Gastrocnemius medialis (tissue), 4 donors: ENCODE results near the gene NEURL4. TPM values are rescaled to one million over a fixed set of nuclear protein-coding genes. Genes with fewer than 3 reads are reported as not detected.
"Not testable (repeated sequence)": the region's sequence is repeated elsewhere in the genome, so short reads cannot be mapped to it uniquely, and the experiment has no call there.

Experiments
- ATAC-seq, 2 donors: fragments of 150-250 bp; one replicate each; pipeline ENCODE4 v1.9.1; 2016
- DNase-seq, 2 donors: peaks; one replicate each; pipeline ENCODE4 v3.0.0-alpha.2; 2019
- H3K27ac ChIP-seq, 4 donors: fragments of 200-600 bp; sonication (generic); 1 replicate in 1 of 4; 2 replicates in 3 of 4; pipeline ENCODE4 v1.5.1; 2016 to 2018; ENCODE audit warnings: mild to moderate bottlenecking in 2 of 4, moderate library complexity in 1 of 4
- H3K27me3 ChIP-seq, 3 donors: fragments of 200-600 bp; sonication (generic) in 2 of 3; 1 replicate in 1 of 3; 2 replicates in 2 of 3; pipeline versions ENCODE4 v1.5.1 to v1.6.0; 2016 to 2019; ENCODE audit warnings: mild to moderate bottlenecking in 1 of 3, moderate library complexity in 1 of 3
- H3K36me3 ChIP-seq, 2 donors: fragments of 200-600 bp; sonication (generic) in 1 of 2; one replicate each; pipeline ENCODE4 v1.5.1; 2017 to 2018
- H3K4me1 ChIP-seq, 2 donors: fragments of 200-600 bp; sonication (generic) in 1 of 2; one replicate each; pipeline ENCODE4 v1.5.1; 2016 to 2017; ENCODE audit warnings: mild to moderate bottlenecking in 2 of 2
- H3K4me3 ChIP-seq, 4 donors: fragments of 200-600 bp; sonication (generic) in 3 of 4; 1 replicate in 1 of 4; 2 replicates in 3 of 4; pipeline ENCODE4 v1.5.1; 2016 to 2019; ENCODE audit warnings: mild to moderate bottlenecking in 2 of 4
- H3K9me3 ChIP-seq, 3 donors: fragments of 200-600 bp; sonication (generic) in 2 of 3; 1 replicate in 1 of 3; 2 replicates in 2 of 3; pipeline ENCODE4 v1.5.1; 2016 to 2019
- CTCF ChIP-seq, 5 experiments: fragments of 450-650 bp in 3 of 5; fragments of 200-600 bp in 2 of 5; sonication (generic) in 2 of 5; IDR thresholded peaks in 4 of 5; conservative IDR thresholded peaks in 1 of 5; 1 replicate in 4 of 5; 2 replicates in 1 of 5; pipeline ENCODE4 v1.5.1; 2016 to 2019; ENCODE audit warnings: antibody characterized with exemption in 5 of 5, mild to moderate bottlenecking in 3 of 5, moderate library complexity in 3 of 5
- POLR2A ChIP-seq, 2 donors: fragments of 450-650 bp; IDR thresholded peaks; one replicate each; pipeline ENCODE4 v1.6.1; 2017; ENCODE audit warnings: antibody characterized with exemption in 2 of 2, mild to moderate bottlenecking in 2 of 2, moderate library complexity in 2 of 2
- in situ Hi-C, 4 donors: fragments of 200-750 bp; cut with MboI; loops; one replicate each; pipeline versions ENCODE4 v1.15.0 to v1.8.0; 2017; ENCODE audit warnings: low sequenced_read_pairs in 4 of 4
- intact Hi-C: fragments of 100-400 bp; cut with DNase I; formaldehyde crosslinking; loops from one replicate; pipeline ENCODE4 v1.15.1; 2023; ENCODE audit warnings: low total_unique reads
- total RNA-seq, 4 donors: library from RNA; depleted of rRNA; stranded (reverse); fragments of >200 nt; gene quantifications; one replicate each; pipeline versions ENCODE4 v1.1.0 to v1.2.3, GENCODE V29; 2016

NEURL4 gene
- total RNA-seq, result 10 to 100 TPM; 21.8 to 26.7 (median 23.5) TPM

- in situ Hi-C loops (loop anchor here in 1 of 4 donors (25.0 kb wide), 1 partner anchor 292 kb away; the partner anchor contains the start of genes SLC16A11 and SLC16A13), intact Hi-C loops (loop anchor here (1.0 to 5.0 kb wide), 3 partner anchors 21 to 233 kb away; partner anchors contain the start of genes EIF5A and SENP3)
- no peak for DNase-seq
- Histone ChIP-seq H3K27ac (peak within 1 kb of the TSS; percentile 94 to 99 (median 96)), H3K36me3 (peaks cover 0 to 22% of the 10 kb centered on the region in 2 donors), H3K9me3 (no peaks in the 10 kb centered on the region), H3K4me3 (peak within 1 kb of the TSS; percentile 78 to 99 (median 93)), H3K27me3 (no peaks in the 10 kb centered on the region), H3K4me1 (peaks cover 15 to 24% of the 10 kb centered on the region in 2 donors)
- TF ChIP-seq POLR2A (IDR thresholded peaks at IDR 0.05) (no peak), CTCF (IDR thresholded peaks at IDR 0.05 in 4 of 5, conservative IDR thresholded peaks at IDR 0.05 in 1 of 5) (no peak)
- peak; percentile 14 to 21 for ATAC-seq
Observed at GRCh38 chr17:7328840-7329373, at the start of gene NEURL4. Gene NEURL4, minus strand, starts transcription at chr17:7329335. Its CDS starts 23 bp downstream, at chr17:7329312.

GRCh38 chr17:7374353-7374752, 45.2 kb upstream of the NEURL4 start:
- Histone ChIP-seq H3K4me3 (no peak overlapping the region), H3K9me3 (no peaks in the 10 kb centered on the region), H3K4me1 (no peaks in the 10 kb centered on the region), H3K27me3 (no peaks in the 10 kb centered on the region), H3K36me3 (no peaks in the 10 kb centered on the region), H3K27ac (no peak overlapping the region)
- ATAC-seq, result no peak
- DNase-seq, result no peak
- in situ Hi-C loops (loop anchor here in 2 of 4 donors (25.0 kb wide), 2 partner anchors 138 to 163 kb away; partner anchors contain the start of gene TNFSF12 (in 1 of the 2)), intact Hi-C loops (no loop called here)
- TF ChIP-seq CTCF (IDR thresholded peaks at IDR 0.05 in 4 of 5, conservative IDR thresholded peaks at IDR 0.05 in 1 of 5) (no peak), POLR2A (IDR thresholded peaks at IDR 0.05) (no peak)

DNA sequence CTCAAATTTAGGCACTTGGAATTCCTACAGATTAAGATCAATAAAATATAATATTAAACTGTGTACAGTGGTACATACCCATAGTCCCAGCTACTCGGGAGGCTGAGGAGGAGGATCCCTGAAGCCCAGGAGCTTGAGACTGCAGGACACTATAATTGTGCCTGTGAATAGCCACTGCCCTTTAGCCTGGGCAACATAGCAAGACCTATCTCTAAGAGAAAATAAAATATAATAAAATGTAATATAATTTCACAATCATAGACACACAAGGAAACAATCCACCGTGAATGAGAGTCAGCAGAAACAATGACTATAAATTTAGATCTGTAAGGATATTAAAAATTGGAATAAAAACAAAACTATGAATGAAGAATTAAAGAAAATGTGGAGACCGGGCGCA, 41.7 kb upstream of the NEURL4 start:
- no peaks in the 10 kb centered on the region for H3K4me1 ChIP-seq
- no peak for DNase-seq
- no peak for ATAC-seq
- intact Hi-C loops, result no loop called here
- H3K4me3 ChIP-seq, result no peak overlapping the region
- no peaks in the 10 kb centered on the region for H3K27me3 ChIP-seq
- H3K27ac ChIP-seq, result no peak overlapping the region
- no peaks in the 10 kb centered on the region for H3K9me3 ChIP-seq
- in situ Hi-C loops, result loop anchor here in 2 of 4 donors (25.0 kb wide), 2 partner anchors 141 to 166 kb away; partner anchors contain the start of gene TNFSF12 (in 1 of the 2)
- TF ChIP-seq POLR2A (IDR thresholded peaks at IDR 0.05), result no peak
- no peak for TF ChIP-seq CTCF (IDR thresholded peaks at IDR 0.05 in 4 of 5, conservative IDR thresholded peaks at IDR 0.05 in 1 of 5)
- no peaks in the 10 kb centered on the region for H3K36me3 ChIP-seq

DNA sequence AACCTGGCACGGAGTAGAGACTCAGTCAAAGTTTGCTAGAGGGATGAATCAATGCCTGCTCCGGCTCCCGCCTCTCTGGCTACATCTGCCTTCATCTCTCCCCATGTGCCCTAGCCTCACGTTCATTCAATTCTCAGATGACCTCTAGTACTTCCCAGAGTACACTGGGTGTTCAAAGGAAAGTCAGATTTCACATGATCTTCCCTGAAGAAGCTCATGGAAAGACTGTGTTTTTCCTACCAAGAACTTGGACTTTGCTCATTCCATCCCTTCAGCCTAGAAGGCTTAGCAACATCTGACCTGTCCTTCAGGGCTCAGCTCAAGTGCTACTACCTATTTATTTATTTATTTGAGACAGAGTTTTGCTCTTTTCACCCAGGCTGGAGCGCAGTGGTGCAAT, 40.7 kb upstream of the NEURL4 start:
- in situ Hi-C loops, result loop anchor here in 2 of 4 donors (25.0 kb wide), 2 partner anchors 142 to 167 kb away; partner anchors contain the start of gene TNFSF12 (in 1 of the 2)

DNA sequence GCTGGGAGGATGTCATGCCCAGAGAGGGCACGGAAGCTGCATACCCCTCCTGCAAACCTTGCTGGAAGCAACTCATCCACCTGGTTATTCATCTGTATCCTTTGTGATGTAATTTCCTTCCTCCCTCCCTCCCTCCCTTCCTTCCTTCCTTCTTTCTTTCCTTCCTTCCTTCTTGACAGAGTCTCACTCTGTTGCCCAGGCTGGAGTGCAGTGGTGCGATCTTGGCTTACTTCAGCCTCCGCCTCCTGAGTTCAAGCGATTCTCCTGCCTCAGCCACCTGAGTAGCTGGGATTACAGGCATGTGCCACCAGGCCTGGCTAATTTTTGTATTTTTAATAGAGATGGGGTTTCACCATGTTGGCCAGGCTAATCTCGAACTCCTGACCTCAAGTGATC, 39.5 kb upstream of the NEURL4 start:
- H3K4me3 ChIP-seq, DNase-seq, H3K4me1 ChIP-seq, H3K27me3 ChIP-seq, H3K27ac ChIP-seq, intact Hi-C loops, ATAC-seq, H3K9me3 ChIP-seq, H3K36me3 ChIP-seq: not testable (repeated sequence)
- in situ Hi-C loops, result loop anchor here in 2 of 4 donors (25.0 kb wide), 2 partner anchors 144 to 169 kb away; partner anchors contain the start of gene TNFSF12 (in 1 of the 2)

More for the DNA sequence above, 40.7 kb upstream of the NEURL4 start:
- no peaks in the 10 kb centered on the region for H3K36me3 ChIP-seq
- no peak overlapping the region for H3K4me3 ChIP-seq
- intact Hi-C loops, result no loop called here
- DNase-seq, result no peak
- TF ChIP-seq POLR2A (IDR thresholded peaks at IDR 0.05), result no peak
- no peak for TF ChIP-seq CTCF (IDR thresholded peaks at IDR 0.05 in 4 of 5, conservative IDR thresholded peaks at IDR 0.05 in 1 of 5)
- H3K9me3 ChIP-seq, result no peaks in the 10 kb centered on the region
- ATAC-seq, result no peak
- H3K27ac ChIP-seq, result no peak overlapping the region
- H3K27me3 ChIP-seq, result no peaks in the 10 kb centered on the region
- H3K4me1 ChIP-seq, result no peaks in the 10 kb centered on the region
